NCI-H2227 treated with DMSO at 0.1 percent for 48 hours (cell line): ENCODE measurements around the gene CSPG4.
"Not testable (repeated sequence)": the region's sequence is repeated elsewhere in the genome, so short reads cannot be mapped to it uniquely, and the experiment has no call there.

Experiments
- DNase-seq: peaks from one replicate; lab custom pipeline; 2025; lab: John Stamatoyannopoulos, UW

The CSPG4 gene, protein sequence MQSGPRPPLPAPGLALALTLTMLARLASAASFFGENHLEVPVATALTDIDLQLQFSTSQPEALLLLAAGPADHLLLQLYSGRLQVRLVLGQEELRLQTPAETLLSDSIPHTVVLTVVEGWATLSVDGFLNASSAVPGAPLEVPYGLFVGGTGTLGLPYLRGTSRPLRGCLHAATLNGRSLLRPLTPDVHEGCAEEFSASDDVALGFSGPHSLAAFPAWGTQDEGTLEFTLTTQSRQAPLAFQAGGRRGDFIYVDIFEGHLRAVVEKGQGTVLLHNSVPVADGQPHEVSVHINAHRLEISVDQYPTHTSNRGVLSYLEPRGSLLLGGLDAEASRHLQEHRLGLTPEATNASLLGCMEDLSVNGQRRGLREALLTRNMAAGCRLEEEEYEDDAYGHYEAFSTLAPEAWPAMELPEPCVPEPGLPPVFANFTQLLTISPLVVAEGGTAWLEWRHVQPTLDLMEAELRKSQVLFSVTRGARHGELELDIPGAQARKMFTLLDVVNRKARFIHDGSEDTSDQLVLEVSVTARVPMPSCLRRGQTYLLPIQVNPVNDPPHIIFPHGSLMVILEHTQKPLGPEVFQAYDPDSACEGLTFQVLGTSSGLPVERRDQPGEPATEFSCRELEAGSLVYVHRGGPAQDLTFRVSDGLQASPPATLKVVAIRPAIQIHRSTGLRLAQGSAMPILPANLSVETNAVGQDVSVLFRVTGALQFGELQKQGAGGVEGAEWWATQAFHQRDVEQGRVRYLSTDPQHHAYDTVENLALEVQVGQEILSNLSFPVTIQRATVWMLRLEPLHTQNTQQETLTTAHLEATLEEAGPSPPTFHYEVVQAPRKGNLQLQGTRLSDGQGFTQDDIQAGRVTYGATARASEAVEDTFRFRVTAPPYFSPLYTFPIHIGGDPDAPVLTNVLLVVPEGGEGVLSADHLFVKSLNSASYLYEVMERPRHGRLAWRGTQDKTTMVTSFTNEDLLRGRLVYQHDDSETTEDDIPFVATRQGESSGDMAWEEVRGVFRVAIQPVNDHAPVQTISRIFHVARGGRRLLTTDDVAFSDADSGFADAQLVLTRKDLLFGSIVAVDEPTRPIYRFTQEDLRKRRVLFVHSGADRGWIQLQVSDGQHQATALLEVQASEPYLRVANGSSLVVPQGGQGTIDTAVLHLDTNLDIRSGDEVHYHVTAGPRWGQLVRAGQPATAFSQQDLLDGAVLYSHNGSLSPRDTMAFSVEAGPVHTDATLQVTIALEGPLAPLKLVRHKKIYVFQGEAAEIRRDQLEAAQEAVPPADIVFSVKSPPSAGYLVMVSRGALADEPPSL (N-terminal part only)

GRCh38 chr15:75712668-75713337, at the start of gene CSPG4:
Gene CSPG4, minus strand, starts transcription at chr15:75712848. Its CDS starts 93 bp downstream, at chr15:75712755.
- DNase-seq, result peak; percentile 2

- not testable (repeated sequence) for DNase-seq
Observed at GRCh38 chr15:75762357-75762718, 49.7 kb upstream of the CSPG4 start.

GRCh38 chr15:75761446-75762356, 49.1 kb upstream of the CSPG4 start:
- no peak for DNase-seq

DNA sequence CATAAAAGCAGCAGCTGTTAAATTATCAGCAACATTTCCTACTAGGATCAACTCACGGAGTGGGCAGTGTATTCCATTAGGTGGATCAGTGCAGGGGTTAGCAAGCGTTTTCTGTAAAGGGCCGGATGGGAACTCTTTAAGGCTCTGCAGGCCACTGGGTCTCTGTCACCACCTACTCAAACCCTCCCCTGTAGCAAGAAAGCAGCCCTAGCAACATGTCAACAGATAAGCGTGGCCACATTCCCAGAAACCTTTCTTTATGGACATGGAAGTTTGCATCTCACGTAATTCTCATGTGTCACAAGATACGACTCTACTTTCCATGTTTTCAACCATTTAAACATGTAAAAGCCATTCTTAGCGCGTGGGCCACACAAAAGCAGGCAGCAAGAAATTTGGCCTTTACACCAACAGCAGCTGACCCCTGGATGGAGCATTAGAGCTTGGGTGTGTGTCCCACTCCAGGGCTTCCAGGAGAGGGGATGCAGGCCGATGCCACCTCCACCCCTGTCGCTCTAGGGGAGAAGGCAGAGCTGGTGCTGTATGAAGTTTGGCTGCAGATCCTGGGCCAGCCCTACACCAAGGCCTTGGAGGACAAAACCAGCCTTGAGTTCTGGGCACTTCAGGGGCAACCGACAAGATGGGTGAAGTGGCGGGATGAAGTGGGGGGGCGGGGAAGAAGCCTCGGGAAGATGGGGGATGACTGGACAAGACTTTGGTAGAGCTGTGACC, 48.2 kb upstream of the CSPG4 start:
- DNase-seq, result no peak

DNA sequence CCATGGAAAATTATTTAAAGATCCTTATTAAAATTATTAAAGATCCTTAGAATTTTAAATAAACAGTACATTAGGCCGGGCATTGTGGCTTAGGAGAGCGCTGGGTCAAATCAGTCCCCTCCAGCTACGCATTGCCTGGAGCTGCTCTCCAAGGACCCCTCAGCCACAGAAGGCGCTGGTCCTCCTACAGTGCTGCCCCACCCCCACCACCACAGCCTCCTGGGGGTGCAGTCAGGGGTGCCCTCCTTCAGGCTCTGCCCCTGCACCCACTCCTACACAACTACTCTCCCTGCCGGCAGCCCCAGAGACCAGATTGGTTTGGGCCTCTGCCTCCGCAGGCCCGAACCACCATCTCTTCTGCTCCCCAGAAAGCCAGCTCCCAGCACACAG, 47.5 kb upstream of the CSPG4 start:
- not testable (repeated sequence) for DNase-seq

GRCh38 chr15:75759416-75760130, 46.9 kb upstream of the CSPG4 start:
- no peak for DNase-seq

DNA sequence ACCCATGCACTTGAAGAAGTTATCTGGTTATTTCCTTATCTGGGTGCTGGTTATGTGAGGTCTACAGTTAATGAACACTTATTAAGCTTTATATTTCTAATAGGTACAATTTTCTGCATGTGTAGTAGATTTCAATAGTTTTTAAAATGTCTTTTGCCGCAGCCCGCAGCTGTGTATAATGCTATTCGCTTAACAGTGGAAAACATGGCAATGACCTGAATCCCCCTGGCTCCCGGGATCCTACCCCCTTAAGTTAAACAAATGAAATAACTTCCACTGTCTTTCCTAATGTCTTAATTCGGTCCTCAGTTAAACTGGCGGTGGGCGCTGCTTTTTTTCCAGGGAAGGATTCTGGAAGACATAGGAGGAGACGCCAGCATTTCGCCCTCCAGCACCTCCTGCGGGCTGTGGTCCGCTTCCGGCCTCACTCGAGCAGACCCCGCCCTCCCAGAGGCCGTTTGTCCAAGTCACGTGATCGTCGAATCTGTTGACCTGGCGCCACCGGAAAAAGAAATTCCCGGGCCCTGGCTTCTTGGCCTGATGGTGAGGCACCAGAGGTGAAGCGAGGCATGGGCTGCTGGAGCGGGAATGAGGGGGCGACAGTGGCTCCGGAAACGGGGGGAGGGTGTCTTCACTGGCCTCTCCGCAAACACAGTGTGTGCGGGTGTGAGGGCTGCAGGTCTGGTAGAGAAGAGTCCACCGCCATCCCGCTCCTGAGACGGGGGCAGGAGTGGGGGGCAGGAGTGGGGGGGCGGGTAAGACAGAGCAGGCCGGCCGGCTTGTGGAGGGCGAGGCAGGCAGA, 45.6 kb upstream of the CSPG4 start:
- peak; percentile 83 for DNase-seq

- not testable (repeated sequence) for DNase-seq
Observed at GRCh38 chr15:75754871-75755270, 42.2 kb upstream of the CSPG4 start.

GRCh38 chr15:75753145-75753544, 40.5 kb upstream of the CSPG4 start:
- DNase-seq, result no peak

DNA sequence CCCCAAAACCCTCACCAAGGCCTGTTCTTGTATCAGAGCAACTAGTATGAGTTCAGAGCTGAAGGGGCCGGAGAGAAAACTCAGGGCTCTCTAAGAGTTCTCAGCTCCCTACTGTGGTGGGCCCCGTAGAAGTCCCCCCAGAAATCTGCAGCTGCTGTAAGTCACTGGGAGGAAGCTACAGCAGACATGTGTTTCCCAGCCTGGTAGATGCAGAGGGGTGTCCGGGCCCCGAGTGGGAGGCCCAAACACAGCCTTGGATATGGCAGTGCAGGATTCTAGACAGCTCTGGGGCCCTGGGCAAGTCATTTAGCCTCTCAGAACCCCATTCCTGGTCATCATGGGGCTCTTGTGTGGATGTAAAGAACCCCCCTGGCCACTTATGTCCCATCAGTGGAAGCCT, 39.2 kb upstream of the CSPG4 start:
- no peak for DNase-seq

DNA sequence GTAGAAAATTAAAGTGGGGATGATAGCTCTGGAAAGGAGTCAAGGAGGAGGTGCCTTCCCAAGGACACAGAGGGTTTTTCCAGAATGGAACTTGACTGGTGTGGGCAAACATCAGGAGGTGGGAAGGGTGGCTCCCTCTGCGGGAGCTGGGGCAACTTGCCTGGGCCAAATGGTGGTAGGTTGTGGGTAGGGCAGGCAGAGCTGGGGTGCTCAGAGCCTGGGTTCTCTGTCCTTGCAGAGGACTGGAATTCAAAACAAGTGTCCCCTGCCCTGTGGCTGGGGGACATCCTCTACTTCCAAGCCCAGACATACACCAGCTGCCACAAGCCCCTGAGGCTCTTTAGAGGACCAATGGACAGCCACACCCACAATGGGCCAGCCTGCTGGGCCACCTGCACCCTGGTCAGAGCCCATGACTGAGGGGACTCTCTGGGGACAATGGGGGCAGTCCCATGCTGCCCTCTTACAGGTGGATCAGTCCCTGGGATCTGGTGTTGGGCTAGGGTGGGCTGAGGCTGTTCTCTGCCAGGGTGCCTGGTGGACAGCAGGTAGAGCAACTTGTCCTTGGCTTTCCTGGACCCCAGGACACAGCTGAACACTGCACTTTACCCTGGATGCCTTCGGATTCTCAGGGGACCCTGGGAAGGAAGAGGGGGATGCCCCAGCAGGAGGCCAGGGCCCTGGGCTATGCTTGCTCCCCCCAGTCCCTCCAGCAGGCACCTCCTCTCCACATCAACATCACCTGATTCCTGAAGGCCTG, 38.6 kb upstream of the CSPG4 start:
- DNase-seq, result no peak

DNA sequence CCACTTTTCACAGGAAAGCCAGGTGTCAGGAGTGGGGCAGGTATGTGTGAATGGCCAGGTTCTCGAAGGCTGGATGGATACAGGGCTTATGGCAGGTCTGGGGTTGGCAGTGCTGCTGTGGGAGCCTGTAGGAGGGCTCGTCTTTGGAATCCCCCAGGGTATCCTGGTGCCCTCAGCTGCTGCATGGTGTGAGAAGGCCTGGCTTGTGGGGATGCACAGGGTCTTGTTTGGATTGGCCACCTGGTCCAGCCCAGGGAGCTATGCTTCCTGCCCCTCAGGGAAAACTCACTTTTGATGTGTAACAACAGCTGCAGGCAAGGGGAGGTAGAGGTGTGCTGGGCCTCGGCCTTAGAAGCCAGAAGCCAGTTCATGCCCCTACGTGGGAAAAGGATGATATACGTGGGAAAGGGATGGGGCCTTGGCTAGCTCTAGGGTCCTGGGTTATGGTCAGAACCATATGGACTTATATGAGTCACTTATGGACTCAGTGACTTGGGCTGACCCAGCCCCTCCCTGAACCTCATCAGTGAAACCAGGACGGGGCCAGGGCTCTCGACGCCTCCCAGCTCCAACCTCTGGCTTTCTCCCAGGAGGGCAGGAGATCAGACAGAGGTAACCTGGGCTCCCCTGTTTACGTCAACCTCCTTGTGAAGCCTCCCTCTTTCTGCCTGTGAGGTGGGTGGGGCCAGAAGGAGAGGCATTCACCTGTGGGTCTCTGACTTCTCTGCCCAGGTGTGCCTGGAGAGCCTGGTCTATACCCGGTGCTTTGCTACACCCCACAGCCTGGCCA, 37.8 kb upstream of the CSPG4 start:
- DNase-seq, result no peak

GRCh38 chr15:75749820-75750219, 37.2 kb upstream of the CSPG4 start:
- DNase-seq, result no peak

- DNase-seq, result not testable (repeated sequence)
Observed at GRCh38 chr15:75748882-75749281, 36.2 kb upstream of the CSPG4 start.

DNA sequence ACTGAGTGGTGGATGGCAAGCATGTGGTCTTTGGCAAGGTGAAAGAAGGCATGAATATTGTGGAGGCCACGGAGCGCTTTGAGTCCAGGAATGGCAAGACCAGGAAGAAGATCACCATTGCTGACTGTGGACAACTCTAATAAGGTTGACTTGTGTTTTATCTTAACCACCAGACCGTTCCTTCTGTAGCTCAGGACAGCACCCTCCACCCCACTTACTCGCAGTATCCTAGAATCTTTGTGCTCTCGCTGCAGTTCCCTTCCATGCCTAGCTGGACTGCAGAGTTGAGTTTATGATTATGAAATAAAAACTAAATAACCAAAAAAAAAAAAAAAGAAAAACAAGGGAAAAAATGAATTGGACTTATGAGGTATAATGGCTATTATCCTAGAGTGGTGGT, 34.5 kb upstream of the CSPG4 start:
- DNase-seq, result not testable (repeated sequence)

- DNase-seq, result no peak
Observed at GRCh38 chr15:75745305-75745704, 32.7 kb upstream of the CSPG4 start.

GRCh38 chr15:75742346-75742745, 29.7 kb upstream of the CSPG4 start:
- DNase-seq, result not testable (repeated sequence)
